ENCODE data around the gene TLCD3B.
A peak's percentile ranks its signal among the peaks of the same experiment; 100 is the strongest.

The TLCD3B gene

GRCh38 chr16:30076276-30076791, 45.3 kb upstream of the TLCD3B start:
- CTCF ChIA-PET: no interaction called here
- TF ChIP-seq FOXM1 (IDR thresholded peaks at IDR 0.05; ENCODE audit: borderline replicate concordance): no peak
- TF ChIP-seq ZNF384 (IDR thresholded peaks at IDR 0.05): no peak
- TF ChIP-seq ARNT (IDR thresholded peaks at IDR 0.05): no peak
- no peak for TF ChIP-seq SUZ12 (IDR thresholded peaks at IDR 0.05)
- TF ChIP-seq ELF4 (IDR thresholded peaks at IDR 0.05): no peak
- no peak for TF ChIP-seq HDGF (IDR thresholded peaks at IDR 0.05; ENCODE audit: borderline replicate concordance)
- TF ChIP-seq BHLHE40 (IDR thresholded peaks at IDR 0.05; ENCODE audit: borderline replicate concordance): no peak
- no peak for TF ChIP-seq FOXA1 (IDR thresholded peaks at IDR 0.05)
- TF ChIP-seq CTBP1 (IDR thresholded peaks at IDR 0.05; ENCODE audit: borderline replicate concordance): no peak
- no peak for TF ChIP-seq TARDBP (IDR thresholded peaks at IDR 0.05)
- TF ChIP-seq FOXK2 (IDR thresholded peaks at IDR 0.05): no peak
- TF ChIP-seq LEF1 (IDR thresholded peaks at IDR 0.05; ENCODE audit: borderline replicate concordance): no peak
- TF ChIP-seq SP1 (IDR thresholded peaks at IDR 0.05): no peak
- no peak for TF ChIP-seq NFRKB (IDR thresholded peaks at IDR 0.05)
- no peak for TF ChIP-seq L3MBTL2 (conservative IDR thresholded peaks at IDR 0.05)
- no peak for TF ChIP-seq PKNOX1 (IDR thresholded peaks at IDR 0.05)
- peak; percentile 50 for DNase-seq (ENCODE audit: extremely low spot score)
- POLR2A ChIA-PET: interaction anchor here (1.0 to 5.7 kb wide), 8 partner anchors 10 to 25 kb away, joined by 4 to 66 read pairs (median 6); partner anchors contain the start of genes ALDOA and TBX6

GRCh38 chr16:30075503-30076275, 44.6 kb upstream of the TLCD3B start, which contains the start of gene PPP4C:
Gene PPP4C, plus strand, starts transcription at chr16:30075994. Its CDS starts 384 bp downstream, at chr16:30076378.
- POLR2A ChIA-PET: interaction anchor here (0.7 to 5.7 kb wide), 15 partner anchors 9 to 36 kb away, joined by 3 to 66 read pairs (median 5); partner anchors contain the start of genes ALDOA and TBX6
- CTCF ChIA-PET: interaction anchor here (0.6 to 2.3 kb wide), 5 partner anchors 16 to 44 kb away, joined by 3 to 7 read pairs (median 4); partner anchors contain the start of gene TBX6
- DNase-seq (ENCODE audit: extremely low spot score): peak; percentile 99
- TF ChIP-seq SP1 (IDR thresholded peaks at IDR 0.05) (no peak), L3MBTL2 (conservative IDR thresholded peaks at IDR 0.05) (0 out of 2 replicates have a peak, but pooled peaks have one; percentile 21), ELF4 (IDR thresholded peaks at IDR 0.05) (peak; percentile 64)

GRCh38 chr16:30070490-30070889, 39.4 kb upstream of the TLCD3B start:
- no peak for DNase-seq (ENCODE audit: extremely low spot score)
- ChIA-PET POLR2A (interaction anchor here (1.0 to 1.4 kb wide), 3 partner anchors 10 to 22 kb away, joined by 3 to 4 read pairs (median 3); a partner anchor contains a TSS), CTCF (interaction anchor here (1.2 kb wide), 1 partner anchor 17 kb away, joined by 3 read pairs; a partner anchor contains a TSS)
- TF ChIP-seq BHLHE40 (IDR thresholded peaks at IDR 0.05; ENCODE audit: borderline replicate concordance): no peak
- TF ChIP-seq FOXA1 (IDR thresholded peaks at IDR 0.05): no peak
- no peak for TF ChIP-seq NFRKB (IDR thresholded peaks at IDR 0.05)
- no peak for TF ChIP-seq CTBP1 (IDR thresholded peaks at IDR 0.05; ENCODE audit: borderline replicate concordance)
- TF ChIP-seq HDGF (IDR thresholded peaks at IDR 0.05; ENCODE audit: borderline replicate concordance): no peak
- no peak for TF ChIP-seq FOXK2 (IDR thresholded peaks at IDR 0.05)
- no peak for TF ChIP-seq ARNT (IDR thresholded peaks at IDR 0.05)
- TF ChIP-seq ELF4 (IDR thresholded peaks at IDR 0.05): no peak
- no peak for TF ChIP-seq TARDBP (IDR thresholded peaks at IDR 0.05)
- TF ChIP-seq LEF1 (IDR thresholded peaks at IDR 0.05; ENCODE audit: borderline replicate concordance): no peak
- no peak for TF ChIP-seq SP1 (IDR thresholded peaks at IDR 0.05)
- no peak for TF ChIP-seq SUZ12 (IDR thresholded peaks at IDR 0.05)
- no peak for TF ChIP-seq FOXM1 (IDR thresholded peaks at IDR 0.05; ENCODE audit: borderline replicate concordance)
- no peak for TF ChIP-seq L3MBTL2 (conservative IDR thresholded peaks at IDR 0.05)

GRCh38 chr16:30069611-30070462, 38.8 kb upstream of the TLCD3B start:
- ChIA-PET CTCF (interaction anchor here (0.6 to 1.2 kb wide), 2 partner anchors 16 to 22 kb away, joined by 3 to 4 read pairs; partner anchors contain the start of gene TBX6), POLR2A (interaction anchor here (1.0 to 1.4 kb wide), 3 partner anchors 9 to 23 kb away, joined by 3 to 4 read pairs (median 3); a partner anchor contains a TSS)
- TF ChIP-seq ARNT (IDR thresholded peaks at IDR 0.05): no peak
- no peak for TF ChIP-seq FOXM1 (IDR thresholded peaks at IDR 0.05; ENCODE audit: borderline replicate concordance)
- TF ChIP-seq SP1 (IDR thresholded peaks at IDR 0.05): no peak
- TF ChIP-seq LEF1 (IDR thresholded peaks at IDR 0.05; ENCODE audit: borderline replicate concordance): no peak
- no peak for TF ChIP-seq NFRKB (IDR thresholded peaks at IDR 0.05)
- no peak for TF ChIP-seq FOXK2 (IDR thresholded peaks at IDR 0.05)
- no peak for TF ChIP-seq TARDBP (IDR thresholded peaks at IDR 0.05)
- TF ChIP-seq ELF4 (IDR thresholded peaks at IDR 0.05): no peak
- TF ChIP-seq SUZ12 (IDR thresholded peaks at IDR 0.05): no peak
- TF ChIP-seq HDGF (IDR thresholded peaks at IDR 0.05; ENCODE audit: borderline replicate concordance): no peak
- no peak for TF ChIP-seq PKNOX1 (IDR thresholded peaks at IDR 0.05)
- TF ChIP-seq CTBP1 (IDR thresholded peaks at IDR 0.05; ENCODE audit: borderline replicate concordance): no peak
- no peak for TF ChIP-seq L3MBTL2 (conservative IDR thresholded peaks at IDR 0.05)
- no peak for DNase-seq (ENCODE audit: extremely low spot score)

GRCh38 chr16:30068750-30069610, 37.9 kb upstream of the TLCD3B start:
- ChIA-PET POLR2A (interaction anchor here (0.6 kb wide), 1 partner anchor 26 kb away, joined by 3 read pairs; no protein-coding TSS in a partner anchor), CTCF (no interaction called here)
- no peak for DNase-seq (ENCODE audit: extremely low spot score)
- TF ChIP-seq NFRKB (IDR thresholded peaks at IDR 0.05) (no peak), HDGF (IDR thresholded peaks at IDR 0.05; ENCODE audit: borderline replicate concordance) (0 out of 2 replicates have a peak, but pooled peaks have one; percentile 57)

Measured in HEK293T (cell line).